ENCODE measurements around the gene RFX4. TPM values are rescaled to one million over a fixed set of nuclear protein-coding genes. Genes with fewer than 3 reads are reported as not detected.

The RFX4 gene
- total RNA-seq, 4 donors from 2014 or later, result not detected

DNA sequence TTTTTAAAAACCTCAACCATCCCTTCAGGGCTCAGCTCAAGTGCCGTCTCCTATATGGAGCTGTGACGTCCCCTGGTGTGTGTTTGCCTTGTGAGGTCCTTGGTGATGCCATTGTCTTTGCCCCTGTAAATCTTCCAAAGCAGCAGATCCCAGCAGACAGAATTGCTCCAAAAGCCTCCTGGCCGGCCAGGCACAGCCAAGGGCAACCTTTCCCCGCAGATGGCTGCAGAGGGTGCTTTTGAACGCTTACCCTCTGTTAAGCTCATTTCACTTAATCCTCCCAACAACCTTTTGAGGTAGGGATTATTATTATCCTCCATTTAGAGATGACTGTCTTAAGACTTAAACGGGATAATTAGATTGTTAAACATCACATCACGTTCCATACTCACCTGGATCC lies 51.4 kb downstream of the RFX4 start:
- Histone ChIP-seq H3K4me1 (no peaks in the 10 kb centered on the region), H3K36me3 (no peaks in the 10 kb centered on the region), H3K27ac (no peak overlapping the region), H3K9me3 (no peaks in the 10 kb centered on the region), H3K4me3 (no peak overlapping the region), H3K27me3 (peaks cover 4% of the 10 kb centered on the region)
- intact Hi-C loops (cut with DNase I; ENCODE audit: low total_unique reads), result loop anchor here (10.0 kb wide), 1 partner anchor 49 kb away; the partner anchor contains the start of gene RFX4
- WGBS, 2 donors (ENCODE audit: low coverage in 1 of 2), result 62 to 80% methylated on average over 6 to 7 of the region's 7 CpGs
- in situ Hi-C loops (cut with MboI; ENCODE audit: low pct_ligation_motif_present in 1 of 4, low pct_unique_long_range_greater_than_20kb in 1 of 4, low sequenced_read_pairs in 3 of 4), result no loop called here
- DNase-seq, result no peak
- TF ChIP-seq EP300 (IDR thresholded peaks at IDR 0.05; ENCODE audit: low read depth) (no peak), POLR2AphosphoS5 (IDR thresholded peaks at IDR 0.05) (no peak), POLR2A (IDR thresholded peaks at IDR 0.05) (no peak)
- TF ChIP-seq, protein P1, sequence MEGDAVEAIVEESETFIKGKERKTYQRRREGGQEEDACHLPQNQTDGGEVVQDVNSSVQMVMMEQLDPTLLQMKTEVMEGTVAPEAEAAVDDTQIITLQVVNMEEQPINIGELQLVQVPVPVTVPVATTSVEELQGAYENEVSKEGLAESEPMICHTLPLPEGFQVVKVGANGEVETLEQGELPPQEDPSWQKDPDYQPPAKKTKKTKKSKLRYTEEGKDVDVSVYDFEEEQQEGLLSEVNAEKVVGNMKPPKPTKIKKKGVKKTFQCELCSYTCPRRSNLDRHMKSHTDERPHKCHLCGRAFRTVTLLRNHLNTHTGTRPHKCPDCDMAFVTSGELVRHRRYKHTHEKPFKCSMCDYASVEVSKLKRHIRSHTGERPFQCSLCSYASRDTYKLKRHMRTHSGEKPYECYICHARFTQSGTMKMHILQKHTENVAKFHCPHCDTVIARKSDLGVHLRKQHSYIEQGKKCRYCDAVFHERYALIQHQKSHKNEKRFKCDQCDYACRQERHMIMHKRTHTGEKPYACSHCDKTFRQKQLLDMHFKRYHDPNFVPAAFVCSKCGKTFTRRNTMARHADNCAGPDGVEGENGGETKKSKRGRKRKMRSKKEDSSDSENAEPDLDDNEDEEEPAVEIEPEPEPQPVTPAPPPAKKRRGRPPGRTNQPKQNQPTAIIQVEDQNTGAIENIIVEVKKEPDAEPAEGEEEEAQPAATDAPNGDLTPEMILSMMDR (IDR thresholded peaks at IDR 0.05), result no peak

DNA sequence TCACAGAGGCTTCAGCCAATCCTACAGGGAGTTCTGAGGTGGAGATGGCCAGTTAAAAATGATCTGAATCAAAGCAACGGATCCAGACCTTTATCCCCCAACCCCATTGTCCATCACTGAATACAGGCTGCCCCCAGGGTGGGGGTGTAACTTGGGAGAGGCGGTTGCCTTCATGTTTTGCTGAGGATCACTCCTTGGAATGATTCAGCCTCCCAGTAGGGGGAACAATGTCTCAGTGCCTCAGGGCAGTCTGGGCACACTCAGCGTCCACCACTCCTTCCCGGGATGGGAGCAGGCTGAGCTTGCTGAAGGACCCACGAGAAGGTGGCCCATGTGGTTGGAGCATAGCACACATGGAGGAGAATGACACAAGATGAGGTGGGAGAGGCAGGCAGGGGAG lies 60.2 kb downstream of the RFX4 start:
- Histone ChIP-seq H3K27ac (no peak overlapping the region), H3K36me3 (no peaks in the 10 kb centered on the region), H3K27me3 (no peaks in the 10 kb centered on the region), H3K4me1 (no peaks in the 10 kb centered on the region), H3K9me3 (no peaks in the 10 kb centered on the region), H3K4me3 (no peak overlapping the region)
- intact Hi-C loops (cut with DNase I; ENCODE audit: low total_unique reads) (no loop called here), in situ Hi-C loops (cut with MboI; ENCODE audit: low pct_ligation_motif_present in 1 of 4, low pct_unique_long_range_greater_than_20kb in 1 of 4, low sequenced_read_pairs in 3 of 4) (no loop called here)
- 40 to 79% methylated on average over 1 to 5 of the region's 5 CpGs for WGBS, 2 donors (ENCODE audit: low coverage in 1 of 2)
- DNase-seq, result no peak
- TF ChIP-seq POLR2A (IDR thresholded peaks at IDR 0.05) (no peak), POLR2AphosphoS5 (IDR thresholded peaks at IDR 0.05) (no peak), EP300 (IDR thresholded peaks at IDR 0.05; ENCODE audit: low read depth) (no peak)
- TF ChIP-seq, protein P1 (IDR thresholded peaks at IDR 0.05), result no peak

DNA sequence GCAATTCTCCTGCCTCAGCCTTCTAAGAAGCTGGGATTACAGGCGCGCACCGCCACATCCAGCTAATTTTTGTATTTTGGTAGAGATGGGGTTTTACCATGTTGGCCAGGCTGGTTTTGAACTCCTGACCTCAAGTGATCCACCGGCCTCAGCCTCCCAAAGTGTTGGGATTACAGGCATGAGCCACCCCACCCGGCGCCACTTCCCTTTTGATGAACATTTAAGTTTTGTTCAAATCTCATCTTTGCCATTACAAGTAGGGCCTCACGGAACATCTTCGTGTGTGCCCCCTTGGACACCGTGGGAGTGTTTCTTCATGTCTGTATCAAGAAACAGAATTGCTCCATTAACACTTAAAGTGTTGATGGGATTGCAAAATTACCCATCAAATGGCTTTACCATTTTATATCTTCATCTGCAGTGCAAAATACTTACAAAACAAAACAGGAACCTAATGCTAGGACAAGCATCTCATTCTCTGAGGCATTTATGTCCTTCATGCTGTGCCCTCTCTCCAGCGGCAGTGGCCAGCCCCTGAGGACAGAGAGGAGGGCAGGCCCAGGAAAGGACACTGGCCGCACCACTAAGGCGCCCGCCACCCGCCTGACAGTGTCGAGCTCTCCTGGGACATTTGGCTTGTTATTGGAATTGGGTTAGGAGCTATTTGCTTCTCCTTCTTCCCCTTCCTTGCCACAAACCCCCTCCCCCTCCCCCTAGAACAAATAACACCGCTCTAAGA lies 61.7 kb downstream of the RFX4 start:
- Histone ChIP-seq H3K4me1 (no peaks in the 10 kb centered on the region), H3K36me3 (no peaks in the 10 kb centered on the region), H3K9me3 (no peaks in the 10 kb centered on the region), H3K4me3 (no peak overlapping the region), H3K27me3 (no peaks in the 10 kb centered on the region), H3K27ac (peak overlapping the region in 2 of 4 donors; percentile 5 to 40)
- intact Hi-C loops (cut with DNase I; ENCODE audit: low total_unique reads) (no loop called here), in situ Hi-C loops (cut with MboI; ENCODE audit: low pct_ligation_motif_present in 1 of 4, low pct_unique_long_range_greater_than_20kb in 1 of 4, low sequenced_read_pairs in 3 of 4) (no loop called here)
- whole genome bisulfite sequencing, 2 donors (ENCODE audit: low coverage in 1 of 2), result 80 to 86% methylated on average over 2 to 16 of the region's 16 CpGs
- DNase-seq, result no peak
- TF ChIP-seq, protein P1 (IDR thresholded peaks at IDR 0.05), result no peak
- TF ChIP-seq EP300 (IDR thresholded peaks at IDR 0.05; ENCODE audit: low read depth), result no peak
- no peak for TF ChIP-seq POLR2A (IDR thresholded peaks at IDR 0.05)
- TF ChIP-seq POLR2AphosphoS5 (IDR thresholded peaks at IDR 0.05), result no peak

DNA sequence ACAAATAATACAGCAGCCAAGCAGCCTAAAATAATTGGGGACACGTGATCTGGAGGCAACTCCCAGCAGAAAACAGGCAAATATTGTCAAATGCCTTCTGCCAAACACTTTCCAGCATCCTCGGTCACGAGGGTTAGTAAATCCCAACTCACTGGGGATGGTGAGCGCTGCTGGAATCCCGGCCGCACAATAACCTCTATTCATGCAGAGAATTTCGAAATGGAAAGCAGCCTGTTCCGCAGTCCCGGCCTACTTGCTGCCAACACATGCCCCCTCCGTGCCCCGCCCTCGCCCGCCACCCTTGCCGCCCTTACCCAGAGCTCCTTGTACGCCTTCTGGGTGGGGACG lies 62.2 kb downstream of the RFX4 start:
- Histone ChIP-seq H3K9me3 (no peaks in the 10 kb centered on the region), H3K4me3 (no peak overlapping the region), H3K36me3 (no peaks in the 10 kb centered on the region), H3K27me3 (no peaks in the 10 kb centered on the region), H3K27ac (peak overlapping the region in 2 of 4 donors; percentile 5 to 40), H3K4me1 (no peaks in the 10 kb centered on the region)
- intact Hi-C loops (cut with DNase I; ENCODE audit: low total_unique reads), result no loop called here
- TF ChIP-seq, protein P1 (IDR thresholded peaks at IDR 0.05), result no peak
- TF ChIP-seq POLR2A (IDR thresholded peaks at IDR 0.05) (no peak), POLR2AphosphoS5 (IDR thresholded peaks at IDR 0.05) (no peak), EP300 (IDR thresholded peaks at IDR 0.05; ENCODE audit: low read depth) (no peak)
- peak; percentile 60 for DNase-seq
- 36 to 64% methylated on average over 6 to 16 of the region's 16 CpGs for WGBS, 2 donors (ENCODE audit: low coverage in 1 of 2)
- in situ Hi-C loops (cut with MboI; ENCODE audit: low pct_ligation_motif_present in 1 of 4, low pct_unique_long_range_greater_than_20kb in 1 of 4, low sequenced_read_pairs in 3 of 4), result no loop called here
